Measurements from ENCODE around the gene AGPAT2.

Gene AGPAT2

GRCh38 chr9:136726631-136727191, 39.5 kb upstream of the AGPAT2 start:
- peaks cover 64% of the 10 kb centered on the region for H3K36me3 ChIP-seq (ENCODE audit: control insufficient read depth, low read length)
- H3K4me1 ChIP-seq (ENCODE audit: control insufficient read depth, low read length), result peaks cover 32% of the 10 kb centered on the region
- H3K4me3 ChIP-seq (ENCODE audit: low read length), result peak overlapping the region; percentile 97
- H3K9me3 ChIP-seq (ENCODE audit: control insufficient read depth, insufficient read depth, low read length), result no peaks in the 10 kb centered on the region
- H3K27me3 ChIP-seq (ENCODE audit: control insufficient read depth, low read length), result no peaks in the 10 kb centered on the region
- peaks cover 24% of the 10 kb centered on the region for H4K20me1 ChIP-seq (ENCODE audit: control insufficient read depth, insufficient read depth, low read depth, low read length)
- peak overlapping the region; percentile 79 for H3K27ac ChIP-seq (ENCODE audit: low read depth, low read length)
- no peaks in the 10 kb centered on the region for H3K9me2 ChIP-seq (replicated peaks; ENCODE audit: control insufficient read depth, low read length)
- peaks cover 62% of the 10 kb centered on the region for H3K79me2 ChIP-seq (ENCODE audit: control insufficient read depth, low read length)
- H3F3A ChIP-seq (ENCODE audit: control insufficient read depth, insufficient read depth), result peaks cover 47% of the 10 kb centered on the region
- no peak for TF ChIP-seq EZH2phosphoT487 (IDR thresholded peaks at IDR 0.05; ENCODE audit: borderline replicate concordance, low read length)
- peak; percentile 82 for TF ChIP-seq CTCF (IDR thresholded peaks at IDR 0.05; ENCODE audit: low read depth, low read length, poor library complexity, severe bottlenecking)
- H3K4me2 ChIP-seq (ENCODE audit: low read length), result peak overlapping the region; percentile 83

GRCh38 chr9:136726118-136726517, 38.9 kb upstream of the AGPAT2 start:
- Histone ChIP-seq H3F3A (ENCODE audit: control insufficient read depth, insufficient read depth) (peaks cover 51% of the 10 kb centered on the region), H3K4me3 (ENCODE audit: low read length) (peak overlapping the region; percentile 97), H3K27me3 (ENCODE audit: control insufficient read depth, low read length) (no peaks in the 10 kb centered on the region), H3K9me2 (replicated peaks; ENCODE audit: control insufficient read depth, low read length) (no peaks in the 10 kb centered on the region), H3K4me1 (ENCODE audit: control insufficient read depth, low read length) (peaks cover 32% of the 10 kb centered on the region), H3K27ac (ENCODE audit: low read depth, low read length) (peak overlapping the region; percentile 79; the same call in 1 of the 2 replicates), H3K36me3 (ENCODE audit: control insufficient read depth, low read length) (peaks cover 66% of the 10 kb centered on the region), H3K79me2 (ENCODE audit: control insufficient read depth, low read length) (peaks cover 60% of the 10 kb centered on the region), H4K20me1 (ENCODE audit: control insufficient read depth, insufficient read depth, low read depth, low read length) (peaks cover 24% of the 10 kb centered on the region), H3K9me3 (ENCODE audit: control insufficient read depth, insufficient read depth, low read length) (no peaks in the 10 kb centered on the region), H3K4me2 (ENCODE audit: low read length) (peak overlapping the region; percentile 83)
- no peak for TF ChIP-seq CTCF (IDR thresholded peaks at IDR 0.05; ENCODE audit: low read depth, low read length, poor library complexity, severe bottlenecking)
- no peak for TF ChIP-seq EZH2phosphoT487 (IDR thresholded peaks at IDR 0.05; ENCODE audit: borderline replicate concordance, low read length)

GRCh38 chr9:136725612-136726011, 38.4 kb upstream of the AGPAT2 start:
- H3K4me1 ChIP-seq (ENCODE audit: control insufficient read depth, low read length), result peaks cover 32% of the 10 kb centered on the region
- TF ChIP-seq CTCF (IDR thresholded peaks at IDR 0.05; ENCODE audit: low read depth, low read length, poor library complexity, severe bottlenecking), result no peak
- no peak for TF ChIP-seq EZH2phosphoT487 (IDR thresholded peaks at IDR 0.05; ENCODE audit: borderline replicate concordance, low read length)
- peaks cover 52% of the 10 kb centered on the region for H3F3A ChIP-seq (ENCODE audit: control insufficient read depth, insufficient read depth)
- peaks cover 64% of the 10 kb centered on the region for H3K36me3 ChIP-seq (ENCODE audit: control insufficient read depth, low read length)
- peaks cover 24% of the 10 kb centered on the region for H4K20me1 ChIP-seq (ENCODE audit: control insufficient read depth, insufficient read depth, low read depth, low read length)
- peak overlapping the region; percentile 83 for H3K4me2 ChIP-seq (ENCODE audit: low read length)
- no peaks in the 10 kb centered on the region for H3K9me2 ChIP-seq (replicated peaks; ENCODE audit: control insufficient read depth, low read length)
- no peak overlapping the region for H3K27ac ChIP-seq (ENCODE audit: low read depth, low read length)
- peak overlapping the region; percentile 97 for H3K4me3 ChIP-seq (ENCODE audit: low read length)
- peaks cover 55% of the 10 kb centered on the region for H3K79me2 ChIP-seq (ENCODE audit: control insufficient read depth, low read length)
- no peaks in the 10 kb centered on the region for H3K27me3 ChIP-seq (ENCODE audit: control insufficient read depth, low read length)
- H3K9me3 ChIP-seq (ENCODE audit: control insufficient read depth, insufficient read depth, low read length), result no peaks in the 10 kb centered on the region
